Progenitor cell of endocrine pancreas (in vitro differentiated cells): ENCODE data around the gene AOC1. TPM values are rescaled to one million over a fixed set of nuclear protein-coding genes. Genes with fewer than 3 reads are reported as not detected.

Experiments
- DNase-seq: peaks from one replicate; pipeline ENCODE4 v3.0.0; 2021; ENCODE audit warnings: low spot score; ENCODE audit not compliant: unreplicated experiment
- H3K27ac Mint-ChIP-seq: 2 replicates; pipeline ENCODE4 v1.8.0; 2021; ENCODE audit warnings: mild to moderate bottlenecking, moderate library complexity, mixed read lengths
- H3K27me3 Mint-ChIP-seq: 2 replicates; pipeline ENCODE4 v1.8.0; 2021; ENCODE audit warnings: mixed read lengths
- H3K36me3 Mint-ChIP-seq: 2 replicates; pipeline ENCODE4 v1.8.0; 2022; ENCODE audit warnings: mixed read lengths; ENCODE audit not compliant: insufficient read depth
- H3K4me1 Mint-ChIP-seq: 2 replicates; pipeline ENCODE4 v1.8.0; 2021; ENCODE audit warnings: low read depth, mixed read lengths
- H3K4me3 Mint-ChIP-seq: 2 replicates; pipeline ENCODE4 v1.8.0; 2021; ENCODE audit warnings: low read depth, mild to moderate bottlenecking, moderate library complexity, mixed read lengths
- H3K9me3 Mint-ChIP-seq: 2 replicates; pipeline ENCODE4 v1.8.0; 2021; ENCODE audit warnings: low read depth, mixed read lengths
- total RNA-seq: library from RNA; stranded (reverse); gene quantifications from 2 replicates; pipeline ENCODE4 v1.2.1, GENCODE V29; 2021
- TF ChIP-seq, protein P1 (sequence below): fragments of 200-600 bp; sonication (generic); IDR thresholded peaks from one replicate; pipeline ENCODE4 v1.5.0; 2021; ENCODE audit warnings: antibody characterized with exemption, mild to moderate bottlenecking; ENCODE audit not compliant: unreplicated experiment

Gene AOC1
- total RNA-seq, 1 donor from 2014 or later, result 2.9 TPM

GRCh38 chr7:150876817-150877526 is 24.7 kb downstream of the AOC1 start:
- Mint-ChIP-seq H3K9me3 (peaks cover 7% of the 10 kb centered on the region), H3K4me3 (peak overlapping the region; percentile 60), H3K27ac (peak overlapping the region; percentile 88), H3K4me1 (no peaks in the 10 kb centered on the region), H3K36me3 (no peaks in the 10 kb centered on the region), H3K27me3 (no peaks in the 10 kb centered on the region)
- TF ChIP-seq, protein P1, sequence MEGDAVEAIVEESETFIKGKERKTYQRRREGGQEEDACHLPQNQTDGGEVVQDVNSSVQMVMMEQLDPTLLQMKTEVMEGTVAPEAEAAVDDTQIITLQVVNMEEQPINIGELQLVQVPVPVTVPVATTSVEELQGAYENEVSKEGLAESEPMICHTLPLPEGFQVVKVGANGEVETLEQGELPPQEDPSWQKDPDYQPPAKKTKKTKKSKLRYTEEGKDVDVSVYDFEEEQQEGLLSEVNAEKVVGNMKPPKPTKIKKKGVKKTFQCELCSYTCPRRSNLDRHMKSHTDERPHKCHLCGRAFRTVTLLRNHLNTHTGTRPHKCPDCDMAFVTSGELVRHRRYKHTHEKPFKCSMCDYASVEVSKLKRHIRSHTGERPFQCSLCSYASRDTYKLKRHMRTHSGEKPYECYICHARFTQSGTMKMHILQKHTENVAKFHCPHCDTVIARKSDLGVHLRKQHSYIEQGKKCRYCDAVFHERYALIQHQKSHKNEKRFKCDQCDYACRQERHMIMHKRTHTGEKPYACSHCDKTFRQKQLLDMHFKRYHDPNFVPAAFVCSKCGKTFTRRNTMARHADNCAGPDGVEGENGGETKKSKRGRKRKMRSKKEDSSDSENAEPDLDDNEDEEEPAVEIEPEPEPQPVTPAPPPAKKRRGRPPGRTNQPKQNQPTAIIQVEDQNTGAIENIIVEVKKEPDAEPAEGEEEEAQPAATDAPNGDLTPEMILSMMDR, result peak; percentile 72
- DNase-seq, result peak; percentile 42

DNA sequence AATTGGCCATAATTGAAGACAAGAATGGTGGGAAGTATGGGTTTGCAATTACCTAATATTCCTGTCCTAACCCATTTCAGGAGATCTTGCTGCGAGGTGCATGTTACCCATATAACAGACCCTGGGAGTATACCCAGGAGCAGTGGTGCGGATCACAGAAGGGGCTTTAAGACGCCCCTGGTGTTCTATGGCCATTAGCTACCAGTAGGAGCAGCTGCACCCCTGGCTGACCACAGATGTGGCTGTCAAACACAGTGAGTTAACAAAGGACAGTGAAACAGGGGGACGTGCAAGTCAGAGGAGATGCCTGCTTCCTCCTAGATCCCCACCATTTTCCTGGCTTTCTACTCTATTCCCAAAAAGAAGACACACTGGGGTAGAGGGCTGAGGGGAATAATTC is 25.2 kb downstream of the AOC1 start:
- H3K27ac Mint-ChIP-seq, result no peak overlapping the region

DNA sequence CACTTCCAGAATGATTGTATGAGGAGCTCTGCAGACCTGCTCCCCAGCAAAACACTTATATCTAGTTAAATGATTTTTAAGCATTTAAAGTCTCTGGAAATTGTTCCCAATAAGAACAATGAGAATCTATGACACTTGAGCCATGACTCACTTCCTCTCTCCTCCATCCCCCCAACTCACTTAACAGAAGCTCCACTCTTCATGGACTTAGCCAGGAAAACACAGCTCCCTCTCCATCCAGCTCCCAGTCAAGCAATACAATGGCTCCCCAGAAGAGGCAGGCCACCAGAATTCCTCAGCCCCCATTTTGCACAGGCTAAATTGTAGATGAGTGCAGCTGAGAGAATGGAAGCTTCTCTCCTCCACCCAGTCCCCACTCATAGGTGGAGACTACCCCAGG is 27.0 kb downstream of the AOC1 start:
- no peaks in the 10 kb centered on the region for H3K27me3 Mint-ChIP-seq
- no peaks in the 10 kb centered on the region for H3K4me1 Mint-ChIP-seq
- H3K9me3 Mint-ChIP-seq, result peaks cover 14% of the 10 kb centered on the region

More for the DNA sequence above, 25.2 kb downstream of the AOC1 start:
- Mint-ChIP-seq H3K9me3 (peaks cover 10% of the 10 kb centered on the region), H3K27me3 (no peaks in the 10 kb centered on the region), H3K4me3 (no peak overlapping the region), H3K4me1 (no peaks in the 10 kb centered on the region), H3K36me3 (no peaks in the 10 kb centered on the region)
- TF ChIP-seq, protein P1, result no peak
- no peak for DNase-seq

DNA sequence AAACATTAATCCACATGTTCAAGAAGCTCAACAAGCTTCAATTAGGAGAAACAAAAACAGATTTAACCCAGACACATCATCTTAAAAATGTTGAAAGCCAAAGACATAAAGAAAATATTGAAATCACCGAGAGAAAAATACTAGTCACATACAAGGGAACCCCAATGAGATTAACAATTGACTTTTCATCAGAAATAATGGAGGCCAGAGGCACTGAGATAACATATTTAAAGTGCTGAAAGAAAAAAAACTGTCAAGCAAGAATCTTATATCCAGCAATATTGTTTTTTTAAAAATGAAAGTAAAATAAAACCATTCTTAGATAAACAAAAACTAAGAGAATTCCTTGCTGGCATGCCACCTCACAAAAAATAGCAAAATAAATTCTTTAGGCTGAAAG is 28.9 kb downstream of the AOC1 start:
- Mint-ChIP-seq H3K27me3 (no peaks in the 10 kb centered on the region), H3K4me1 (no peaks in the 10 kb centered on the region), H3K9me3 (peaks cover 24% of the 10 kb centered on the region), H3K4me3 (no peak overlapping the region), H3K36me3 (no peaks in the 10 kb centered on the region), H3K27ac (no peak overlapping the region)
- no peak for DNase-seq
- TF ChIP-seq, protein P1, result no peak

More for the DNA sequence above, 27.0 kb downstream of the AOC1 start:
- TF ChIP-seq, protein P1, result no peak
- H3K36me3 Mint-ChIP-seq, result no peaks in the 10 kb centered on the region
- no peak for DNase-seq
- H3K27ac Mint-ChIP-seq, result no peak overlapping the region
- no peak overlapping the region for H3K4me3 Mint-ChIP-seq

- Mint-ChIP-seq H3K27ac (no peak overlapping the region), H3K36me3 (no peaks in the 10 kb centered on the region), H3K9me3 (peaks cover 28% of the 10 kb centered on the region), H3K27me3 (peaks cover 14% of the 10 kb centered on the region), H3K4me1 (no peaks in the 10 kb centered on the region), H3K4me3 (no peak overlapping the region)
- no peak for DNase-seq
- TF ChIP-seq, protein P1, result no peak
Measured at GRCh38 chr7:150890853-150891584, 38.7 kb downstream of the AOC1 start.
